Measurements from ENCODE around the gene CCDC88B.

DNA sequence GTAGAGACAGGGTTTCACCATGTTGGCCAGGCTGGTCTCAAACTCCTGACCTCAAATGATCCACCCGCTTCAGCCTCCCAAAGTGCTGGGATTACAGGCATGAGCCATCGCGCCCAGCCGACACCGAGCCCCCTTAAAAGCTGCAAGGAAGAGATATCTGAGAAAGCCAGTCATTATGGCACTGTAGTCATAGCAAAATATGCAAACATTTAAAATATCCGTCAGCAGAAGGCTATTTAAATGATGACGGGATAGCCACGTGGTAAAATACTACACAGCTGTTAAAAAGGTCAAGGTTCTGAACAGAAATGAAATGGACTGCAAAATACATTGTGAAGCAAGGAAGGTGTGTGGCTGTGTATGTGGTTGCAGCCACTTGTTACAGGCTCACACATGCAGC lies 6.4 kb upstream of the CCDC88B start:
- TF ChIP-seq EZH2 (IDR thresholded peaks at IDR 0.05; ENCODE audit: low read length, missing control alignments): no peak
- TF ChIP-seq, protein P1, sequence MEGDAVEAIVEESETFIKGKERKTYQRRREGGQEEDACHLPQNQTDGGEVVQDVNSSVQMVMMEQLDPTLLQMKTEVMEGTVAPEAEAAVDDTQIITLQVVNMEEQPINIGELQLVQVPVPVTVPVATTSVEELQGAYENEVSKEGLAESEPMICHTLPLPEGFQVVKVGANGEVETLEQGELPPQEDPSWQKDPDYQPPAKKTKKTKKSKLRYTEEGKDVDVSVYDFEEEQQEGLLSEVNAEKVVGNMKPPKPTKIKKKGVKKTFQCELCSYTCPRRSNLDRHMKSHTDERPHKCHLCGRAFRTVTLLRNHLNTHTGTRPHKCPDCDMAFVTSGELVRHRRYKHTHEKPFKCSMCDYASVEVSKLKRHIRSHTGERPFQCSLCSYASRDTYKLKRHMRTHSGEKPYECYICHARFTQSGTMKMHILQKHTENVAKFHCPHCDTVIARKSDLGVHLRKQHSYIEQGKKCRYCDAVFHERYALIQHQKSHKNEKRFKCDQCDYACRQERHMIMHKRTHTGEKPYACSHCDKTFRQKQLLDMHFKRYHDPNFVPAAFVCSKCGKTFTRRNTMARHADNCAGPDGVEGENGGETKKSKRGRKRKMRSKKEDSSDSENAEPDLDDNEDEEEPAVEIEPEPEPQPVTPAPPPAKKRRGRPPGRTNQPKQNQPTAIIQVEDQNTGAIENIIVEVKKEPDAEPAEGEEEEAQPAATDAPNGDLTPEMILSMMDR (conservative IDR thresholded peaks at IDR 0.05 in 1 of 2, IDR thresholded peaks at IDR 0.05 in 1 of 2; ENCODE audit: low read depth in 1 of 2, low read length in 2 of 2): no peak

Data from fibroblast of lung (primary cell).